Vagina (tissue), 2 donors: ENCODE data around the gene AP1S3. TPM values are rescaled to one million over a fixed set of nuclear protein-coding genes. Genes with fewer than 3 reads are reported as not detected.

Source experiments
- DNase-seq, 2 donors: peaks; one replicate each; pipeline ENCODE4 v3.0.0-alpha.2; 2017; ENCODE audit errors: extremely low spot score in 2 of 2
- H3K27ac ChIP-seq: fragments of 200-600 bp; sonication (generic); one replicate; pipeline ENCODE4 v1.5.1; 2019
- H3K27me3 ChIP-seq: fragments of 200-600 bp; sonication (generic); one replicate; pipeline ENCODE4 v1.5.1; 2019
- H3K36me3 ChIP-seq, 2 donors: fragments of 200-600 bp; sonication (generic); one replicate each; pipeline ENCODE4 v1.5.1; 2017 to 2019
- H3K4me1 ChIP-seq: fragments of 200-600 bp; sonication (generic); one replicate; pipeline ENCODE4 v1.5.1; 2019
- H3K4me3 ChIP-seq, 2 donors: fragments of 200-600 bp; sonication (generic); 1 replicate in 1 of 2; 2 replicates in 1 of 2; pipeline ENCODE4 v1.5.1; 2016 to 2019
- H3K9me3 ChIP-seq: fragments of 200-600 bp; sonication (generic); one replicate; pipeline ENCODE4 v1.5.1; 2019
- POLR2A ChIP-seq, 2 donors: fragments of 450-650 bp; IDR thresholded peaks; one replicate each; pipeline ENCODE4 v1.6.1; 2017; ENCODE audit warnings: antibody characterized with exemption in 2 of 2, mild to moderate bottlenecking in 2 of 2, moderate library complexity in 2 of 2
- POLR2AphosphoS5 ChIP-seq, 2 donors: sonication (generic); formaldehyde crosslinking; IDR thresholded peaks; one replicate each; pipeline ENCODE4 v1.9.0; 2017; ENCODE audit warnings: antibody characterized with exemption in 2 of 2, mild to moderate bottlenecking in 2 of 2, low read depth in 1 of 2; ENCODE audit not compliant: insufficient read depth in 1 of 2
- intact Hi-C: fragments of 100-400 bp; cut with DNase I; formaldehyde crosslinking; loops from one replicate; pipeline ENCODE4 v1.15.1; 2023
- total RNA-seq: library from RNA; depleted of rRNA; stranded (reverse); fragments of >200 nt; gene quantifications from one replicate; pipeline ENCODE4 v1.2.3, GENCODE V29; 2016
- TF ChIP-seq, protein P1 (sequence below), 3 experiments: fragments of 450-650 bp in 2 of 3; fragments of 200-600 bp in 1 of 3; sonication (generic) in 1 of 3; IDR thresholded peaks; one replicate each; pipeline ENCODE4 v1.5.1; 2017 to 2019; ENCODE audit warnings: antibody characterized with exemption in 3 of 3, mild to moderate bottlenecking in 2 of 3, moderate library complexity in 2 of 3

AP1S3 gene
- total RNA-seq, 1 donor from 2014 or later, result 9.8 TPM

- no peaks in the 10 kb centered on the region for H3K4me1 ChIP-seq
- DNase-seq, result no peak
- intact Hi-C loops, result no loop called here
- H3K9me3 ChIP-seq, result no peaks in the 10 kb centered on the region
- TF ChIP-seq POLR2AphosphoS5 (IDR thresholded peaks at IDR 0.05; ENCODE audit: insufficient read depth in 1 of 2, low read depth in 1 of 2) (no peak), POLR2A (IDR thresholded peaks at IDR 0.05) (no peak)
- TF ChIP-seq, protein P1, sequence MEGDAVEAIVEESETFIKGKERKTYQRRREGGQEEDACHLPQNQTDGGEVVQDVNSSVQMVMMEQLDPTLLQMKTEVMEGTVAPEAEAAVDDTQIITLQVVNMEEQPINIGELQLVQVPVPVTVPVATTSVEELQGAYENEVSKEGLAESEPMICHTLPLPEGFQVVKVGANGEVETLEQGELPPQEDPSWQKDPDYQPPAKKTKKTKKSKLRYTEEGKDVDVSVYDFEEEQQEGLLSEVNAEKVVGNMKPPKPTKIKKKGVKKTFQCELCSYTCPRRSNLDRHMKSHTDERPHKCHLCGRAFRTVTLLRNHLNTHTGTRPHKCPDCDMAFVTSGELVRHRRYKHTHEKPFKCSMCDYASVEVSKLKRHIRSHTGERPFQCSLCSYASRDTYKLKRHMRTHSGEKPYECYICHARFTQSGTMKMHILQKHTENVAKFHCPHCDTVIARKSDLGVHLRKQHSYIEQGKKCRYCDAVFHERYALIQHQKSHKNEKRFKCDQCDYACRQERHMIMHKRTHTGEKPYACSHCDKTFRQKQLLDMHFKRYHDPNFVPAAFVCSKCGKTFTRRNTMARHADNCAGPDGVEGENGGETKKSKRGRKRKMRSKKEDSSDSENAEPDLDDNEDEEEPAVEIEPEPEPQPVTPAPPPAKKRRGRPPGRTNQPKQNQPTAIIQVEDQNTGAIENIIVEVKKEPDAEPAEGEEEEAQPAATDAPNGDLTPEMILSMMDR (IDR thresholded peaks at IDR 0.05), result no peak
- no peak overlapping the region for H3K27ac ChIP-seq
- no peaks in the 10 kb centered on the region for H3K27me3 ChIP-seq
- H3K4me3 ChIP-seq, result no peak overlapping the region
- no peaks in the 10 kb centered on the region for H3K36me3 ChIP-seq
These were observed 53.1 kb downstream of the AP1S3 start for GRCh38 chr2:223784221-223784772.

DNA sequence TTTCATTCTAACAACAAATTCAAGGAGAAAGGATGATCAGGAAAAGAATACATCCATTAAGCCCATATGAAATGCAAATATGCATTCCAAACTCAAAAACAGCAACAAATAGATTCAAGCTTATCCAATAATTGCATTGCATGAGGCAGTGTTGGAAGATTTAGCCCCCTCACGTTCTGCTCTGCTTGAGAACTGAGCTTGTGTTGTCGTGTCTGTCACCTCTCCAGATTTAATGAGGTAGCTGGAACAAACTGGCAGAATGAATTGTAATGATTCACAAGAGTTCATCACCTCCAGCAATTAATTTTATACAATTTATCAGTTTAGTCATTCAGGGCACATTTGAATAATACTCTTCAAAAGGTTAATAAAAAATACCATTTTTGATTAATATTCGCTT, 54.8 kb downstream of the AP1S3 start:
- intact Hi-C loops, result no loop called here
- Histone ChIP-seq H3K4me3 (no peak overlapping the region), H3K27me3 (no peaks in the 10 kb centered on the region), H3K36me3 (no peaks in the 10 kb centered on the region), H3K27ac (no peak overlapping the region), H3K4me1 (no peaks in the 10 kb centered on the region), H3K9me3 (no peaks in the 10 kb centered on the region)
- DNase-seq, result no peak
- TF ChIP-seq, protein P1 (IDR thresholded peaks at IDR 0.05), result no peak
- TF ChIP-seq POLR2AphosphoS5 (IDR thresholded peaks at IDR 0.05; ENCODE audit: insufficient read depth in 1 of 2, low read depth in 1 of 2), result no peak
- TF ChIP-seq POLR2A (IDR thresholded peaks at IDR 0.05), result no peak

DNA sequence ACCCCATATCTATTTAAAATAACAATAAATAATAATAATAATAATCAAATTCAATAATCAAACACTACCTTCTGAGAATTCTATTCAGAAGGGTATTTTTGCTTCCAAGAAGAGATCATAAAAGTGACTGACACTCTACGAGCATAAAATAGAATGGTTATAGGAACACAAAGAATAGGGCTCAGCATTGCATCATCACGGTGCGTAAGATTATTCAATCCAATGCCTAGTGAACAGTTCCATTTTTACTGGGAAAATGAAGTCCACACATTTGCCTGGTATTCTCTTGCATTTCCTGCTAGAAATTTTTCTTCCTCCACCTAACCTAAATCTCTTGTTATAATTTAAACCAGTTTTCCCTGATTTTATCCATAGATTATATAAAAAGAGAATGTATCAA, 55.8 kb downstream of the AP1S3 start:
- H3K36me3 ChIP-seq, result no peaks in the 10 kb centered on the region
- no peak overlapping the region for H3K27ac ChIP-seq
- TF ChIP-seq POLR2AphosphoS5 (IDR thresholded peaks at IDR 0.05; ENCODE audit: insufficient read depth in 1 of 2, low read depth in 1 of 2) (no peak), POLR2A (IDR thresholded peaks at IDR 0.05) (no peak)
- TF ChIP-seq, protein P1 (IDR thresholded peaks at IDR 0.05), result no peak
- no peaks in the 10 kb centered on the region for H3K4me1 ChIP-seq
- H3K27me3 ChIP-seq, result no peaks in the 10 kb centered on the region
- no peak for DNase-seq
- H3K4me3 ChIP-seq, result no peak overlapping the region
- no peaks in the 10 kb centered on the region for H3K9me3 ChIP-seq
- intact Hi-C loops, result no loop called here

GRCh38 chr2:223779877-223780276, 57.5 kb downstream of the AP1S3 start:
- Histone ChIP-seq H3K27ac (no peak overlapping the region), H3K4me1 (no peaks in the 10 kb centered on the region), H3K9me3 (no peaks in the 10 kb centered on the region), H3K27me3 (no peaks in the 10 kb centered on the region), H3K4me3 (no peak overlapping the region), H3K36me3 (no peaks in the 10 kb centered on the region)
- no peak for DNase-seq
- TF ChIP-seq POLR2AphosphoS5 (IDR thresholded peaks at IDR 0.05; ENCODE audit: insufficient read depth in 1 of 2, low read depth in 1 of 2), result no peak
- no peak for TF ChIP-seq POLR2A (IDR thresholded peaks at IDR 0.05)
- TF ChIP-seq, protein P1 (IDR thresholded peaks at IDR 0.05), result no peak
- intact Hi-C loops, result no loop called here

- intact Hi-C loops, result no loop called here
- Histone ChIP-seq H3K36me3 (no peaks in the 10 kb centered on the region), H3K27ac (no peak overlapping the region), H3K27me3 (no peaks in the 10 kb centered on the region), H3K4me1 (no peaks in the 10 kb centered on the region), H3K4me3 (no peak overlapping the region), H3K9me3 (no peaks in the 10 kb centered on the region)
- TF ChIP-seq POLR2A (IDR thresholded peaks at IDR 0.05) (no peak), POLR2AphosphoS5 (IDR thresholded peaks at IDR 0.05; ENCODE audit: insufficient read depth in 1 of 2, low read depth in 1 of 2) (no peak)
- TF ChIP-seq, protein P1 (IDR thresholded peaks at IDR 0.05), result no peak
- no peak for DNase-seq
These were observed 63.2 kb downstream of the AP1S3 start for GRCh38 chr2:223774193-223774592.
